Mucosa of gallbladder (tissue), 1 donor: ENCODE results near the gene IFNA1. TPM values are rescaled to one million over a fixed set of nuclear protein-coding genes. Genes with fewer than 3 reads are reported as not detected.
"Not testable (repeated sequence)": the region's sequence is repeated elsewhere in the genome, so short reads cannot be mapped to it uniquely, and the experiment has no call there.

Source experiments
- DNase-seq: peaks from one replicate; pipeline ENCODE4 v3.0.0-alpha.2; 2020; ENCODE audit warnings: low spot score
- total RNA-seq: library from RNA; stranded (reverse); gene quantifications from one replicate; pipeline ENCODE4 v1.2.1, GENCODE V29; 2021
- donor health status: DM: no; HTN: no; CAD: no.

Gene IFNA1
- total RNA-seq, 1 donor from 2014 or later = not detected

- DNase-seq = no peak
Measured at GRCh38 chr9:21443849-21444625, 3.8 kb downstream of the IFNA1 start.

- not testable (repeated sequence) for DNase-seq
Measured at GRCh38 chr9:21449312-21449711, 9.1 kb downstream of the IFNA1 start.

- no peak for DNase-seq
Measured at GRCh38 chr9:21450733-21451394, 10.6 kb downstream of the IFNA1 start.

GRCh38 chr9:21452681-21453080 lies 12.4 kb downstream of the IFNA1 start:
- no peak for DNase-seq

GRCh38 chr9:21454149-21454548 lies 13.9 kb downstream of the IFNA1 start:
- no peak for DNase-seq

GRCh38 chr9:21455320-21455719 lies 15.1 kb downstream of the IFNA1 start:
- no peak for DNase-seq

GRCh38 chr9:21461377-21461776 lies 21.1 kb downstream of the IFNA1 start:
- no peak for DNase-seq

- no peak for DNase-seq
Measured at GRCh38 chr9:21465138-21465537, 24.9 kb downstream of the IFNA1 start.

- no peak for DNase-seq
Measured at GRCh38 chr9:21465859-21466518, 25.8 kb downstream of the IFNA1 start.

- DNase-seq = no peak
Measured at GRCh38 chr9:21470126-21470525, 29.9 kb downstream of the IFNA1 start.

- no peak for DNase-seq
Measured at GRCh38 chr9:21473236-21473635, 33.0 kb downstream of the IFNA1 start.

- no peak for DNase-seq
Measured at GRCh38 chr9:21477466-21477865, 37.2 kb downstream of the IFNA1 start.

- DNase-seq = no peak
Measured at GRCh38 chr9:21479152-21479702, 39.0 kb downstream of the IFNA1 start.

GRCh38 chr9:21481470-21482056 lies 41.3 kb downstream of the IFNA1 start:
- no peak for DNase-seq

- no peak for DNase-seq
Measured at GRCh38 chr9:21482213-21482612, 42.0 kb downstream of the IFNA1 start, which contains the start of gene IFNE. TSS of gene IFNE (minus strand) at chr9:21482313. CDS start at chr9:21481694, 619 bp downstream.

Other genes with a start within 250 kb of the IFNA1 start
- not detected for gene IFNA7, start 238.2 kb upstream of the IFNA1 start, total RNA-seq
- not detected for gene IFNA10, start 233.3 kb upstream of the IFNA1 start, total RNA-seq
- gene IFNA16, start 223.1 kb upstream of the IFNA1 start, total RNA-seq = not detected
- gene IFNA17, start 212.2 kb upstream of the IFNA1 start, total RNA-seq = not detected
- not detected for gene IFNA14, start 200.4 kb upstream of the IFNA1 start, total RNA-seq
- gene IFNA5, start 135.1 kb upstream of the IFNA1 start, total RNA-seq = not detected
- gene KLHL9, start 105.0 kb upstream of the IFNA1 start, total RNA-seq = 25.0 TPM
- gene IFNA6, start 89.6 kb upstream of the IFNA1 start, total RNA-seq = not detected
- not detected for gene IFNA13, start 72.4 kb upstream of the IFNA1 start, total RNA-seq
- not detected for gene IFNA2, start 55.0 kb upstream of the IFNA1 start, total RNA-seq
- gene IFNA8, start 31.3 kb upstream of the IFNA1 start, total RNA-seq = not detected
- gene IFNE, start 41.9 kb downstream of the IFNA1 start, total RNA-seq = 0.23 TPM